GM18858 (cell line): Measurements from ENCODE around the gene PACS2.

ENCODE experiments used
- ATAC-seq: cut with Tn5 transposase; IDR thresholded peaks from one replicate; pipeline ENCODE4 v1.9.1; 2021; ENCODE audit not compliant: unreplicated experiment

The PACS2 gene

GRCh38 chr14:105384605-105385321, 70.2 kb downstream of the PACS2 start:
- ATAC-seq = no peak

GRCh38 chr14:105385322-105385637, 70.7 kb downstream of the PACS2 start:
- no peak for ATAC-seq

- ATAC-seq = no peak
Measured at GRCh38 chr14:105385698-105386365, 71.3 kb downstream of the PACS2 start.

DNA sequence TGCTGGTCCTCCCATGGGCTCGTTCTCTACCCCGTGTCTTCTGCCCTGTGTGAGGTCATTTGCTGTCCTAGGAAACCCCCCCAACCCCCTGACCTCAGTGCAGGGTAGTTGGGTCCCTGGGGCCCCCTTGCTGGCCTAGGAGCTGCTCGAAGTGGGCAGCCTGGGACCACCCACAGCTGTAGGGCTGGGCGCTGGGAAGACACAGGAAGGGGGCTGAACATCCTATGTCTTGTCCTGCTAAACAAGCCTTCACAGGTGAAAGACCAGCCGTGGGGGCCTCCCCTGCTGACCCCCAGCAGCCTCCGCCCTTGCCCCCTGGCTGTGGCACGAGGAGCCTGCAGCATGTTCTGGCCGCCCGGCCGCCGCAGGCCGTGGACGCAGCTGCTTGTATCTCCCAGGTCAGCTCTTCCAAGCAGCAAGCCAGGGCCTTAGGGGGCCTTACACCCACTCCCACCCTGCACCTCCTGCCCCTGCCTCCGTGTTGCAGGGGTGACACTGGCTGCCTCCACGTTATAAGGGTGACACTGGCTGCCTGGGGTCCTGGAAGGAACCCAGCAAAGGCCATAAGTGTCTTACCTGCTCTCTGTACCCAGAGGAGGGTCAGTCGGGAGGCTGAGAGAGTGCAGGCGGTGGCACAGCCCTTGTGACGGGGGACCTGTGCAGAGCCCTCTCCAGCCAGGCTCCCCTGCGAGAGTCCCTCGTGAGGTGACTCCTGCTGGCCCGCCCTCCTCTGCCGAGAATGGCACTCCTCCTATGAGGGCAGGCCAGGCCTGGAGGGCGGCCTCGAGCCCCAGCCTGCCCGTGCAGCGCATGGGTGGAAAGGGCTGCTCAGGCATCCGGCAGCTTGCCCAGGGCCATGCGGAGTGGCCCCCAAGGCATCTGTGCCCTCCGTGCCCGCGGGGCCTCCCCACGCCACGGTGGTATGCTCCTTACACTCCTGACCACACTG, 72.3 kb downstream of the PACS2 start:
- no peak for ATAC-seq

- ATAC-seq = no peak
Measured at GRCh38 chr14:105387530-105387922, 73.0 kb downstream of the PACS2 start.

DNA sequence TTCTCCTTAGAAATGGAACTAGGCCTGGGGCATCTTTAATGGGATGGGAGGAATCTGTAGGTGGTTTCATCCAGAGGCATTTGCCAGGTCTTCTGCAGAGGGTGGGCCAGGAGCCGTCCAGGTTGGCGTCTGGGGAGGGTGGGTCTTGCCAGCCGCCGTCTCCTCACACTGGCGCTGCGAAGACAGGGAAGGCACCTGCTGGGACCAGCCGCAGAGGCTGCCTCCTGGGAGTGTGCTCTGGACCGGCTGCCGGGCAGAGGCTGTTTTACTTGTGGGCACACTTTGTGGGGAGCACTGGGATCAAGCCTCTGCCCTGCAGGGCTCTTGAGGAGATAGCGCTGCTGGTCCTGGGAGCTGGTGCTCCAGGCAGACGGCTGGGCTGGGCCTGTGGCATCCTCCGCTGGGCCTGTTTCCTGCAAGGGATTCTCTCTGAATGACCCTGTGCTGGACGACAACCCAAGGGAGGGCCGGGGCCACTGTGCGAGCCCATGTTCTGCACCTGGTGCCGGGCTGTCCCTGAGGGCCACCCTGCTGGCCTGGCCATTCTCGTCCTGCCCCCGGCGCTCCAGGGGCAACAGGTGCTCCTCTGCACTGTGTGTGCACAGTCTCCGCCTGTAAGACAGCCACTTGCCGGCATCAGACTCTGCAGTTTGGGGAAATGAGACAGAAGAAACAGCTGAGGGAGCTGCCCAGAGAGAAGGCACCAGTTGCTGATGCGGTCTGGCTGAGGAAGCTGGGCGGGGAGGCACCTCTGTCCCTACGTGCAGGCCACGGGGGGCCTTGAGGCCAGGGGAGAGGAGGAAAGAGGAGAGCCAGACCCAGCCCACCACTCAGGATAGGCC, 73.8 kb downstream of the PACS2 start:
- ATAC-seq = no peak

DNA sequence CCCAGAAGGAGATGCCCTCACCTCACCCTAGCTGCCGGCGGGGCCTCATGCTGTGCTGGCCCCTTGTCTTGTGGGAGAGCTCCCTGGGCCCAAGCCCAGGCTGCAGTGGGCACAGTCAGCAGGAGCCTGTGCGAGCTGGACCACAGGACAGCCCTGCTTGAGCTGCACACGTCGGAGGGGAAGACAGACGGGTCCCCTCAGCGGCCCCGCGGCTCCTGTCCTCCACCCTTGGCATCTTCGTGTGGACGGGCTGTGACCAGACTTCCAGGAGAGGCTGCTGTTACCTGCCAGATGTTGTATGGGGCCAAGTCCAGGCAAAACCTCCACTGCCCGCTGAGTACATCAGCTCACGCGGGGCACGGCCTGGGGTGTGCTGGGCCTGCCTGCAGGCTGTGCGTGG, 74.4 kb downstream of the PACS2 start:
- no peak for ATAC-seq

DNA sequence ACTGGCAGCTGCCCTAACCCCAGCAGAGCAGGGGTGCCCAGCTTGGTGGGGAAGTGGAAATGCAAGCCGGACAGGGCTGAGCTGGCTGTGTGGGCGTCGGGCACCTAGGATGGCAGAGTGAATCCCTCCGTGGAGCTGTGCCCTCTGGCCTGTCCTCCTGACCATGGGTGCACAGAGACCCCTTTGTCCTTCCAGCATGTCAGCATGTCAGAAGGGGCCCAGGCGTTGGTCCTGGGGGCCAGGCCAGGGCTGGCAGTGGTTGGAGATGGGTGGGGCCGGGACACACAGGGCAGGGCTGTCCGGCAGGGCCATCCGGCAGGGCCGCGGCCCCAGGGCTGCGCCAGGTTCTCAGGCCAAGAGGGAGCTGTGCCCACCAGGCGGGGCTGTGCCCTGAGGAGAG, 75.0 kb downstream of the PACS2 start:
- no peak for ATAC-seq

- ATAC-seq = no peak
Measured at GRCh38 chr14:105389976-105390848, 75.7 kb downstream of the PACS2 start.

DNA sequence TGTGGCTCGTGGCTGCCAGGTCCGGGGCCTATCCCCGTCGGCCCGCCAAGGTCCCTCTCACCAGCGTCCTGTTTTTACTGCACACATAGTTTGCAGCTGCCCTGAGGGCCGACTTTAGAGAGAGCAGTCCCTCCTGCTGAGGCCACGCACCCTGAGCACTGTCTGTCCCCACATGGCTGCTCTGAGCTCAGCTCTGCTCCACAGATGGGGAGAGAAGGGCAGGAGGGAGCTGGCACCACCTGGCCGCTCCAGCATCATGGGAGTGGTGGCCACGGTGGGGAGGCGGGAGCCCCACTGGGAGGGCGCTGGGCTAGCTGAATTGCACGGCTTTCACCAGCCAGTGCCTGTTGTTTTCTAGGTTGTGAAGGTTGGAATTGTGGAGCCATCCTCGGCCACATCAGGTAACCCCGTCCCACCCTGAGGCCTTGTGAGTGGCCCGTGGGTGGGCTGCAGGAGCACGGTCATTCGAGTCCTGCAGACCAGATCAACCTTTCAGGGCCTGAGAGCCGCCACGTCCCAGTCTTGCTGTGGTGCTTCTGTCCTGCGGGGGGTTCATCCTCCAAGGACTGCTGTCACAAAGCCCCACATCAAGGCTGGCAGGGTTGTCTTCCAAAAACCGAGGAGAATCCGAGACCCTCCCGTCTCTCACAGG, 76.4 kb downstream of the PACS2 start:
- ATAC-seq = no peak

GRCh38 chr14:105391541-105391940, 77.0 kb downstream of the PACS2 start:
- no peak for ATAC-seq

GRCh38 chr14:105392131-105393090, 77.9 kb downstream of the PACS2 start:
- ATAC-seq = no peak

- ATAC-seq = no peak
Measured at GRCh38 chr14:105393151-105393550, 78.6 kb downstream of the PACS2 start.

DNA sequence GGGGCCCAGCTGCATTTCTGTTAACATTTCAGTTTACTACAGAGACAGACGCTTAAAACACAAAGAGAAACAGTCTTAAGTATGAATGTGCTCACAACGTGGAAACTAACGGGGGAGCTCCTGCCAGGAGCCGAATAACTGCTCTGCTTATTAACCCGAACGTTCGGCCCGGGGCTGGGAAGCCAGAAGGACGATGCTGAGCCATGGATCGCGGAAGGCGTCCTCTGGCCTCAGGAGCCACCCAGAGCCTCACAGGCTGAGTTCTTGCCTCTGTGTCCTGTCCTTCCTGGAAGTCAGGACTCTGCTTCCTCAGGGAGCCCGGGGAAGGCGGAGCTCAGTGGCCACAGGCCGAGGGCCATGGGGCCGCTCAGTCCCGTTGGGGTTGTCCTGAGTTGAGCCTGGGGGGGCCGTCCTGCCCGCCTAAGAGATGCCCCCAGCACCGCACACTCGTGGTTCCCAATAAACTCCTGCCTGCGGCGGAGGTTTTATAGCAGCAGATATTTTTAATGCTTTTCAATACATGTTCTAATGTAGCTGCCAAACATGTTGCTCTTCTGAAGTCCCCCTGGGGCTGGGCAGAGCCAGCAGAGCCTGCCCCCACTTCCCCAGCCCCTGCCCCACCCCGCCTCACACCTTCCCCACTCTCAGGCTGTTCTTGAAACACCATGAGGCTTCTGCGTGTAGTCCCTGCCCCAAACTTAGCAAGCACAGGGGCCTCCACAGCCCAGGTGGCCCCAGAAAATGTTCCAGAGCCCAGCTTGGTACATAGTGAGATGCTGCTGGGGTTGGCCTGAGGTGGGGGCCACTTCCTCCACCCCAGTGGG, 80.4 kb downstream of the PACS2 start:
- no peak for ATAC-seq

DNA sequence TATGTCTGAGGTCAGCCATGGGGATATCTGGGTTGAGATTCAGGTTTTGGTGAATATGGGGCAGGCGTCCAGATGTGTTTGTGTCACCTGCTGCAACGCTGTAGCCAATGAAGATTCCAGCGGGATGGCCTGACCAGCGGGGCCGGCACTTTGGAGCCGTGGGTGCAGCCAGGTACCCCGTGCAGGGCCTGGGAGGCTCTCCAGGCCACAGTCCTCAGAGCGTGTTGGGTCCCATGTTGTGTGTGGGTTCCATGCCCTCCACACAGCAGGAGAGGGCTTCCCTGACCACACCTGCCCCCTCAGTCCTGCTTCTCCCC, 80.9 kb downstream of the PACS2 start:
- no peak for ATAC-seq

- no peak for ATAC-seq
Measured at GRCh38 chr14:105397350-105397931, 82.9 kb downstream of the PACS2 start.

GRCh38 chr14:105398044-105398725, 83.6 kb downstream of the PACS2 start, which contains the start of gene TEX22:
Gene TEX22, plus strand, starts transcription at chr14:105398538. Its CDS starts 803 bp downstream, at chr14:105399341.
- peak; percentile 60 for ATAC-seq
